K562 (cell line): ENCODE results near the gene IL1R1. TPM values are rescaled to one million over a fixed set of nuclear protein-coding genes. Genes with fewer than 3 reads are reported as not detected.

ENCODE experiments used
- ATAC-seq: fragments of 200-7000 bp; cut with Tn5 transposase; 3 replicates; pipeline ENCODE4 v1.9.1; 2020; ENCODE audit warnings: moderate library complexity
- BruUV-seq: library from RNA; stranded (reverse); fragments of 400-500 nt; replicated peaks from 2 replicates; lab custom pipeline; 2021; lab: Mats Ljungman, UMichigan
- CTCF ChIA-PET: fragments of 300-600 bp; formaldehyde crosslinking; extraction: SDS; loops from one replicate; lab custom pipeline; 2021; ENCODE audit warnings: low intra/inter-chr PET ratio; lab: Yijun Ruan, JAX
- POLR2A ChIA-PET: fragments of 300-600, 350-650 bp; sonication (Branson Sonifier 250); formaldehyde crosslinking; extraction: SDS; loops from one replicate; lab custom pipeline; 2021; ENCODE audit warnings: antibody characterized with exemption, inconsistent platforms; lab: Yijun Ruan, JAX
- DNase-seq, 4 experiments: peaks; one replicate each; pipeline versions ENCODE4 v3.0.0 to v3.0.0-alpha.2; 2011 to 2018; ENCODE audit warnings: low spot score in 3 of 4, mixed read lengths in 3 of 4; ENCODE audit errors: extremely low read depth in 1 of 4
- FAIRE-seq: peaks from 2 replicates; lab custom pipeline; 2011; peaks lifted over from hg19 to GRCh38; lab: Jason Lieb, UNC
- H2AFZ ChIP-seq: 2 replicates; pipeline ENCODE4 v1.6.0; 2011; ENCODE audit warnings: low read depth, low read length, control low read depth, inconsistent platforms
- H3K27ac ChIP-seq: fragments of 200-600 bp; 3 replicates; pipeline ENCODE4 v1.8.0; 2011; ENCODE audit warnings: low read depth, mild to moderate bottlenecking, control low read depth, inconsistent platforms, low read length, moderate library complexity, mixed read lengths; ENCODE audit errors: extremely low read depth
- H3K27me3 ChIP-seq, 2 experiments: fragments of 300-600 bp in 1 of 2; 2 replicates in 1 of 2; 3 replicates in 1 of 2; pipeline versions ENCODE4 v1.6.0 to v1.8.0; 2011; ENCODE audit warnings: inconsistent platforms in 2 of 2, low read length in 2 of 2, mild to moderate bottlenecking in 1 of 2, mixed read lengths in 1 of 2, moderate library complexity in 1 of 2; ENCODE audit not compliant: control insufficient read depth in 2 of 2, insufficient read depth in 2 of 2
- H3K36me3 ChIP-seq: fragments of 300-600 bp; 3 replicates; pipeline ENCODE4 v1.8.0; 2011; ENCODE audit warnings: mild to moderate bottlenecking, low read length, inconsistent platforms; ENCODE audit not compliant: control insufficient read depth, insufficient read depth
- H3K4me1 ChIP-seq, 2 experiments: fragments of 200-600 bp in 1 of 2; replicated peaks in 1 of 2; 2 replicates in 1 of 2; 3 replicates in 1 of 2; pipeline versions ENCODE4 v1.5.1 to v1.8.0; 2011; ENCODE audit warnings: inconsistent platforms in 2 of 2, low read length in 2 of 2, mild to moderate bottlenecking in 1 of 2, mixed read lengths in 1 of 2, moderate library complexity in 1 of 2; ENCODE audit not compliant: control insufficient read depth in 2 of 2, insufficient read depth in 2 of 2
- H3K4me2 ChIP-seq: 2 replicates; pipeline ENCODE4 v1.6.1; 2011; ENCODE audit warnings: low read length, control low read depth, inconsistent platforms, mixed read lengths; ENCODE audit not compliant: insufficient read depth
- H3K4me3 ChIP-seq: fragments of 200-600 bp; sonication (generic), shearing (Covaris generic); 2 replicates; pipeline ENCODE4 v1.5.1; 2016; ENCODE audit warnings: control low read depth, inconsistent platforms
- H3K79me2 ChIP-seq: fragments of 200-600 bp; 3 replicates; pipeline ENCODE4 v1.8.0; 2011; ENCODE audit warnings: low read length, inconsistent platforms; ENCODE audit not compliant: control insufficient read depth, insufficient read depth
- H3K9ac ChIP-seq, 2 experiments: 2 replicates each; pipeline versions ENCODE4 v1.6.0 to v1.6.1; 2011; ENCODE audit warnings: low read depth in 2 of 2, low read length in 2 of 2, control low read depth in 1 of 2, inconsistent platforms in 1 of 2, mild to moderate bottlenecking in 1 of 2, mixed read lengths in 1 of 2; ENCODE audit not compliant: insufficient read depth in 1 of 2
- H3K9me1 ChIP-seq: one replicate; pipeline ENCODE4 v1.6.0; 2011; ENCODE audit warnings: inconsistent platforms, mild to moderate bottlenecking, low read length, moderate library complexity; ENCODE audit not compliant: control insufficient read depth, insufficient read depth
- H3K9me3 ChIP-seq: replicated peaks from 2 replicates; pipeline ENCODE4 v1.5.1; 2011; ENCODE audit warnings: low read depth, low read length, inconsistent platforms; ENCODE audit not compliant: control insufficient read depth, insufficient read depth
- H4K20me1 ChIP-seq: replicated peaks from 2 replicates; pipeline ENCODE4 v1.6.1; 2011; ENCODE audit warnings: low read length, inconsistent platforms, mixed read lengths; ENCODE audit not compliant: control insufficient read depth, insufficient read depth
- CHCHD3 ChIP-seq: fragments of 250-450 bp; sonication (Bioruptor Pico); IDR thresholded peaks from 2 replicates; pipeline ENCODE4 v2.1.2; 2022; ENCODE audit warnings: mild to moderate bottlenecking
- EWSR1 ChIP-seq: fragments of 450-650 bp; IDR thresholded peaks from 2 replicates; pipeline ENCODE4 v1.6.1; 2018; ENCODE audit warnings: borderline replicate concordance, mild to moderate bottlenecking, low read depth, moderate library complexity; ENCODE audit not compliant: partially characterized antibody
- HOXB6 ChIP-seq: fragments of 250-450 bp; sonication (Bioruptor Pico); IDR thresholded peaks from 2 replicates; pipeline ENCODE4 v1.5.1; 2022; ENCODE audit warnings: mild to moderate bottlenecking, borderline replicate concordance
- KDM2B ChIP-seq: fragments of 250-450 bp; sonication (Bioruptor Pico); IDR thresholded peaks from 2 replicates; pipeline ENCODE4 v1.8.0; 2021; ENCODE audit warnings: mild to moderate bottlenecking, moderate library complexity
- NCOA6 ChIP-seq: fragments of 450-650 bp; IDR thresholded peaks from 2 replicates; pipeline ENCODE4 v1.6.1; 2017; ENCODE audit warnings: mild to moderate bottlenecking
- NFRKB ChIP-seq: fragments of 450-650 bp; IDR thresholded peaks from 2 replicates; pipeline ENCODE4 v1.6.1; 2016; ENCODE audit warnings: low read depth
- POLR3A ChIP-seq: IDR thresholded peaks from 2 replicates; pipeline ENCODE4 v1.6.1; 2011; ENCODE audit warnings: borderline replicate concordance, mild to moderate bottlenecking, moderate library complexity; ENCODE audit not compliant: insufficient read length, insufficient read depth; ENCODE audit errors: extremely low read depth
- SMAD4 ChIP-seq: fragments of 250-450 bp; sonication (Bioruptor Pico); conservative IDR thresholded peaks from 2 replicates; pipeline ENCODE4 v1.8.0; 2021; ENCODE audit warnings: inconsistent platforms, mild to moderate bottlenecking, moderate library complexity
- SMC3 ChIP-seq: conservative IDR thresholded peaks from 2 replicates; pipeline ENCODE4 v1.6.1; 2011; ENCODE audit warnings: low read depth, low read length, improper control_type of control experiment; ENCODE audit not compliant: insufficient read depth
- ZNF274 ChIP-seq: IDR thresholded peaks from 2 replicates; pipeline ENCODE4 v1.6.1; 2011; ENCODE audit warnings: low read depth, mild to moderate bottlenecking, low read length, moderate library complexity, borderline replicate concordance
- WGBS: fragments of 100-300 bp; shearing (Covaris generic); methylation state at CpG from one replicate; pipeline ENCODE4 v1.1.6; 2016; ENCODE audit warnings: low coverage, mixed read lengths; ENCODE audit not compliant: insufficient coverage; ENCODE audit errors: missing lambda C conversion rate; 5-methylcytosine and 5-hydroxymethylcytosine counted together
- in situ Hi-C: fragments of 300-500 bp; cut with MboI; formaldehyde crosslinking; loops from 4 replicates; pipeline ENCODE4 v1.15.0; 2018; ENCODE audit warnings: inconsistent platforms, mixed read lengths
- intact Hi-C: fragments of 100-400 bp; cut with micrococcal nuclease; formaldehyde crosslinking; loops from 2 replicates; pipeline ENCODE4 v1.14.2; 2022
- polyA plus RNA-seq, 8 experiments: library from polyadenylated mRNA; depleted of rRNA in 4 of 8; stranded (reverse) in 5 of 8; unstranded in 3 of 8; fragments of >200 nt; fragmentation: Nextera tagmentation in 2 of 8; fragmentation: Illumina TruSeq in 1 of 8; extraction: Ambion mirVana in 2 of 8; extraction: Trizol in 1 of 8; gene quantifications; 2 replicates each; pipeline versions ENCODE4 v1.2.1 to v1.2.3, GENCODE V29; 2011 to 2014; ENCODE audit warnings: inconsistent platforms in 1 of 8, missing spikeins in 1 of 8
- total RNA-seq, 7 experiments: library from RNA; depleted of rRNA in 6 of 7; stranded (reverse); fragments of >200 nt in 6 of 7; fragmentation: Illumina TruSeq in 2 of 7; extraction: Trizol in 2 of 7; gene quantifications; 2 replicates each; pipeline versions ENCODE4 v1.2.1 to v1.2.3, GENCODE V29; 2011 to 2021; ENCODE audit warnings: low replicate concordance in 1 of 7
- TF ChIP-seq, protein P1 (sequence below): fragments of 250-450 bp; sonication (Bioruptor Pico); IDR thresholded peaks from 2 replicates; pipeline ENCODE4 v1.4.0; 2020; ENCODE audit warnings: mild to moderate bottlenecking, moderate library complexity

Gene IL1R1
- total and polyA plus RNA-seq, 9 of the 15 experiments (the other 6 are each of a cell fraction or from before 2014, with no cell fraction given), result 0.81 to 3.9 (median 1.6) TPM

DNA sequence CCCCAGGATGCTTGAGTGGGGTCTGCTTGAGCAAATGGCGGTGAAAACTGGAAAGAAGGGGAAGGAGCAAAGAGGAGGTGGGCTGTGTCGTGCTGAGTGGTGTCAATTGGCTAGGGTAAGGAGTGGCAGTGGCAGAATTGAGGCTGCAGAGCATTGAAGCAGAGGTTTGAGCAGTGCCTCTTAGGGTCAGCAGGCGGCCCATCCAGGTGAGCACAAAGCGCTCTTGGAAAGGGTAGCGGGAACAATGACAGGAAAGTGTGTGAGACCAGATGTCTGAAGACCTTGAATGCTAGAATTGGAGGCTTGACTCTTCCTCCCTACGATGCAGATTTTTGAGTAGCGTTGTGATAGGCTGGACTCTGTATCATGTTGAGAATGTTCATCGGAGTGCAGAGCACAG, 39.3 kb upstream of the IL1R1 start:
- Histone ChIP-seq H3K27ac (no peak overlapping the region), H3K9ac (no peak overlapping the region), H3K36me3 (no peaks in the 10 kb centered on the region), H3K4me1 (no peaks in the 10 kb centered on the region), H3K4me2 (no peak overlapping the region), H3K27me3 (no peaks in the 10 kb centered on the region), H3K79me2 (no peaks in the 10 kb centered on the region), H2AFZ (no peak overlapping the region), H3K4me3 (no peak overlapping the region), H3K9me3 (no peaks in the 10 kb centered on the region), H3K9me1 (no peaks in the 10 kb centered on the region), H4K20me1 (no peaks in the 10 kb centered on the region)
- no TSS peak for BruUV-seq
- DNase-seq (no peak), ATAC-seq (no peak), FAIRE-seq (no peak)
- intact Hi-C loops (no loop called here), in situ Hi-C loops (no loop called here)
- ChIA-PET CTCF (no interaction called here), POLR2A (interaction anchor here (1.0 to 1.4 kb wide), 2 partner anchors 11 to 21 kb away, joined by 3 to 4 read pairs; no protein-coding TSS in a partner anchor)
- WGBS, result 72% methylated on average over 8 of the region's 8 CpGs
- no peak for TF ChIP-seq SMC3
- TF ChIP-seq, protein P1, sequence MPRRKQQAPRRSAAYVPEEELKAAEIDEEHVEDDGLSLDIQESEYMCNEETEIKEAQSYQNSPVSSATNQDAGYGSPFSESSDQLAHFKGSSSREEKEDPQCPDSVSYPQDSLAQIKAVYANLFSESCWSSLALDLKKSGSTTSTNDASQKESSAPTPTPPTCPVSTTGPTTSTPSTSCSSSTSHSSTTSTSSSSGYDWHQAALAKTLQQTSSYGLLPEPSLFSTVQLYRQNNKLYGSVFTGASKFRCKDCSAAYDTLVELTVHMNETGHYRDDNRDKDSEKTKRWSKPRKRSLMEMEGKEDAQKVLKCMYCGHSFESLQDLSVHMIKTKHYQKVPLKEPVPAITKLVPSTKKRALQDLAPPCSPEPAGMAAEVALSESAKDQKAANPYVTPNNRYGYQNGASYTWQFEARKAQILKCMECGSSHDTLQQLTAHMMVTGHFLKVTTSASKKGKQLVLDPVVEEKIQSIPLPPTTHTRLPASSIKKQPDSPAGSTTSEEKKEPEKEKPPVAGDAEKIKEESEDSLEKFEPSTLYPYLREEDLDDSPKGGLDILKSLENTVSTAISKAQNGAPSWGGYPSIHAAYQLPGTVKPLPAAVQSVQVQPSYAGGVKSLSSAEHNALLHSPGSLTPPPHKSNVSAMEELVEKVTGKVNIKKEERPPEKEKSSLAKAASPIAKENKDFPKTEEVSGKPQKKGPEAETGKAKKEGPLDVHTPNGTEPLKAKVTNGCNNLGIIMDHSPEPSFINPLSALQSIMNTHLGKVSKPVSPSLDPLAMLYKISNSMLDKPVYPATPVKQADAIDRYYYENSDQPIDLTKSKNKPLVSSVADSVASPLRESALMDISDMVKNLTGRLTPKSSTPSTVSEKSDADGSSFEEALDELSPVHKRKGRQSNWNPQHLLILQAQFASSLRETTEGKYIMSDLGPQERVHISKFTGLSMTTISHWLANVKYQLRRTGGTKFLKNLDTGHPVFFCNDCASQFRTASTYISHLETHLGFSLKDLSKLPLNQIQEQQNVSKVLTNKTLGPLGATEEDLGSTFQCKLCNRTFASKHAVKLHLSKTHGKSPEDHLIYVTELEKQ, result no peak
- TF ChIP-seq CHCHD3, result no peak
- TF ChIP-seq NFRKB, result no peak
- TF ChIP-seq POLR3A, result no peak
- TF ChIP-seq KDM2B (CRISPR knock-in tag), result no peak
- no peak for TF ChIP-seq EWSR1
- TF ChIP-seq HOXB6 (CRISPR knock-in tag), result no peak
- no peak for TF ChIP-seq SMAD4 (CRISPR knock-in tag)
- no peak for TF ChIP-seq NCOA6
- TF ChIP-seq ZNF274, result no peak
